ENCODE results near the gene COL6A3.

Gene COL6A3

GRCh38 chr2:237294460-237294859 is 119.5 kb downstream of the COL6A3 start:
- no peak for DNase-seq

GRCh38 chr2:237293978-237294377 is 120.0 kb downstream of the COL6A3 start:
- no peak for DNase-seq

GRCh38 chr2:237291138-237291792 is 122.7 kb downstream of the COL6A3 start:
- peak; percentile 88 to 94 for DNase-seq

- no peak for DNase-seq
Measured at GRCh38 chr2:237290261-237290660, 123.7 kb downstream of the COL6A3 start.

- DNase-seq: no peak
Measured at GRCh38 chr2:237289139-237289538, 124.8 kb downstream of the COL6A3 start.

- DNase-seq: no peak
Measured at GRCh38 chr2:237287872-237288271, 126.1 kb downstream of the COL6A3 start.

- no peak for DNase-seq
Measured at GRCh38 chr2:237283131-237283928, 130.6 kb downstream of the COL6A3 start.

- DNase-seq: no peak
Measured at GRCh38 chr2:237282568-237283128, 131.3 kb downstream of the COL6A3 start.

GRCh38 chr2:237281836-237282306 is 132.1 kb downstream of the COL6A3 start:
- DNase-seq: peak in 1 of 2 experiments; percentile 20

- no peak for DNase-seq
Measured at GRCh38 chr2:237280939-237281338, 133.0 kb downstream of the COL6A3 start.

GRCh38 chr2:237280229-237280628 is 133.7 kb downstream of the COL6A3 start:
- no peak for DNase-seq

GRCh38 chr2:237279012-237279768 is 134.8 kb downstream of the COL6A3 start:
- no peak for DNase-seq

GRCh38 chr2:237278568-237278967 is 135.4 kb downstream of the COL6A3 start:
- DNase-seq: no peak

- no peak for DNase-seq
Measured at GRCh38 chr2:237276716-237277490, 137.1 kb downstream of the COL6A3 start.

Measured in NCI-H524 (cell line).